BJ (cell line): ENCODE results near the gene MAPK14. TPM values are rescaled to one million over a fixed set of nuclear protein-coding genes. Genes with fewer than 3 reads are reported as not detected.
"Not testable (repeated sequence)": the region's sequence is repeated elsewhere in the genome, so short reads cannot be mapped to it uniquely, and the experiment has no call there.

Experiments used
- CTCF ChIA-PET: fragments of 350-600 bp; formaldehyde crosslinking; extraction: SDS; loops from one replicate; lab custom pipeline; 2021; ENCODE audit warnings: antibody characterized with exemption, inconsistent platforms; lab: Yijun Ruan, JAX
- POLR2A ChIA-PET: fragments of 300-600 bp; sonication (Branson Sonifier 250); formaldehyde crosslinking; extraction: SDS; loops from one replicate; lab custom pipeline; 2021; ENCODE audit warnings: antibody characterized with exemption; lab: Charles Lee
- DNase-seq: peaks from one replicate; pipeline ENCODE4 v3.0.0-alpha.2; 2011; ENCODE audit warnings: low read depth
- H3K27me3 ChIP-seq: 2 replicates; pipeline ENCODE4 v1.6.0; 2011; ENCODE audit warnings: low read length; ENCODE audit not compliant: control insufficient read depth, insufficient read depth
- H3K36me3 ChIP-seq: 2 replicates; pipeline ENCODE4 v1.5.1; 2011; ENCODE audit warnings: low read length; ENCODE audit not compliant: control insufficient read depth, insufficient read depth
- H3K4me3 ChIP-seq: 2 replicates; pipeline ENCODE4 v1.5.1; 2011; ENCODE audit warnings: low read depth, mild to moderate bottlenecking, control low read depth, low read length
- CTCF ChIP-seq: IDR thresholded peaks from 2 replicates; pipeline ENCODE4 v1.5.1; 2011; ENCODE audit warnings: low read depth, mild to moderate bottlenecking, control low read depth, inconsistent platforms, low read length, moderate library complexity; ENCODE audit not compliant: insufficient read depth
- polyA plus RNA-seq: library from polyadenylated mRNA; depleted of rRNA; stranded (reverse); fragments of >200 nt; gene quantifications from 2 replicates; pipeline ENCODE4 v1.2.3, GENCODE V29; 2011

The MAPK14 gene
- polyA plus RNA-seq, 1 experiment = 33.9 TPM

DNA sequence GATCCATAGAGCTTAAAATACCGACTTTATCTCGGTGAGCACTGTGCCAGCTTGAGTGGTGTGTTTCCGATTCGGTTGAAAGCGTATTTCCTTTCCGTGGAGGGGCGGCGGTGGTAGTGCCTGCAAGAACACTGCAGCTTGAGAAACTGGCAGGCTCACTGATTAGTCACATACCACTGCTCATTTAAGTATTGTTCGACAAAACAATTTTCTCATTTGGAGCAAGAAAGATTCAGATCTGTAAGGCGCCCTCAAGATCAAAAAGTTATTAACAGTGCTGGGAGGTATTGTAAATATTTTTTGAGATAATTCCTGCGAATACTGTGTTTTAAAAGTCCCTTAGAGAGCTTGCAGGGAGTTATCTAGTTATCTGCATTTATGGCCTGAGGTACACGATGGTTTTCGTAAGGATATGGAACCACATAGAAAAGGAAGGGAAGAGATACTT lies 1.3 kb downstream of the MAPK14 start:
- Histone ChIP-seq H3K27me3 (no peaks in the 10 kb centered on the region), H3K4me3 (peak overlapping the region; percentile 91), H3K36me3 (no peaks in the 10 kb centered on the region)
- TF ChIP-seq CTCF = no peak
- no peak for DNase-seq
- ChIA-PET CTCF (interaction anchor here (1.2 to 6.4 kb wide), 6 partner anchors 14 to 76 kb away, joined by 3 to 117 read pairs (median 6); no protein-coding TSS in a partner anchor), POLR2A (interaction anchor here (0.5 kb wide), 1 partner anchor 115 kb away, joined by 7 read pairs; no protein-coding TSS in a partner anchor)

DNA sequence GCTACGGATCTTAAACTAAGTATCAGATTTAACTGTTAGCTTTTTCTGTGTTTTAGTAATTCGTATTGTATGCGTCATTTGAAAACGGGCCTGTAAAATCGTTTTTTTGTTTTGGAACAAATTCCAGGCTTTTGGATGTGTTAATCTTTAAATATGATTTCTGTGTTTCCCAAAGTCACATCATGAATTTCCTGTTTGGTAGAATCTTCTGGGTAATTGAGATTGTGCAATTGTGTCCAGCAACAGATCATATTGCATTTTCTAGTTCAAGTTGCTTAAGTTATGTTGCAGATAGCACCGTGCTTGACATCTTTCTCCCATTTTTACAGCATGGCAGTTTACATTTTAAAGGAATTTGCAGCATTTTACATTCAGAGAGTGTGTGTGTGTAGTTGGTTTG lies 1.9 kb downstream of the MAPK14 start:
- DNase-seq = peak; percentile 38
- no peaks in the 10 kb centered on the region for H3K27me3 ChIP-seq
- TF ChIP-seq CTCF = no peak
- POLR2A ChIA-PET = interaction anchor here (0.6 kb wide), 1 partner anchor 63 kb away, joined by 3 read pairs; no protein-coding TSS in a partner anchor
- peak overlapping the region; percentile 91 for H3K4me3 ChIP-seq
- H3K36me3 ChIP-seq = no peaks in the 10 kb centered on the region
- CTCF ChIA-PET = interaction anchor here (1.2 to 6.4 kb wide), 3 partner anchors 44 to 75 kb away, joined by 3 to 117 read pairs (median 9); no protein-coding TSS in a partner anchor

- Histone ChIP-seq H3K36me3 (no peaks in the 10 kb centered on the region), H3K27me3 (no peaks in the 10 kb centered on the region), H3K4me3 (no peak overlapping the region)
- TF ChIP-seq CTCF = no peak
- DNase-seq = no peak
- ChIA-PET POLR2A (no interaction called here), CTCF (interaction anchor here (4.0 kb wide), 1 partner anchor 63 kb away, joined by 17 read pairs; no protein-coding TSS in a partner anchor)
Measured at GRCh38 chr6:36032261-36032660, 4.7 kb downstream of the MAPK14 start.

GRCh38 chr6:36033144-36033543 lies 5.5 kb downstream of the MAPK14 start:
- CTCF ChIA-PET = interaction anchor here (4.0 kb wide), 1 partner anchor 62 kb away, joined by 17 read pairs; no protein-coding TSS in a partner anchor
- DNase-seq, POLR2A ChIA-PET, H3K4me3 ChIP-seq, H3K36me3 ChIP-seq, H3K27me3 ChIP-seq: not testable (repeated sequence)

DNA sequence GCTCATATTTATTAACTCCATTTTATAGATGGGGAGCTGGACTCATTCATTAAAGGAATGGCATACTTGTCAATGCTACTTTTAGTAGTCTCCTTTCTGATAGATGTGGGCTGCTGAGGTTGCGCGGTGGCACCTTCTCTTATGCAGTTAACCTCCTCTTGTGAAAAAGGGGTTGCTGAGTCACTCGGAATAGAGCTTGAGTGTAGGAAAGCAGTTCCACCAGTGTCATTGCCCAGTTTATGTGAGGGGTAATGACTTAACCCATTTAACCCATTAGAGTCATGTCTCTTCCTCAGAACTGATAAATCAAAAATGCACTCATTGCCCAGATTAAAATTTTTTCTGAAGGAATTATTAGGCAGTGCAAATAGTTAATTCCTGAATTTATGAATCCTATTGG lies 6.3 kb downstream of the MAPK14 start:
- Histone ChIP-seq H3K4me3 (no peak overlapping the region), H3K27me3 (no peaks in the 10 kb centered on the region), H3K36me3 (no peaks in the 10 kb centered on the region)
- no peak for TF ChIP-seq CTCF
- ChIA-PET POLR2A (interaction anchor here (0.8 kb wide), 1 partner anchor 20 kb away, joined by 17 read pairs; no protein-coding TSS in a partner anchor), CTCF (interaction anchor here (4.0 kb wide), 1 partner anchor 61 kb away, joined by 17 read pairs; no protein-coding TSS in a partner anchor)
- DNase-seq = no peak

- no peaks in the 10 kb centered on the region for H3K27me3 ChIP-seq
- ChIA-PET CTCF (interaction anchor here (4.0 kb wide), 1 partner anchor 61 kb away, joined by 17 read pairs; no protein-coding TSS in a partner anchor), POLR2A (interaction anchor here (0.8 kb wide), 1 partner anchor 19 kb away, joined by 17 read pairs; no protein-coding TSS in a partner anchor)
- DNase-seq = no peak
- TF ChIP-seq CTCF = no peak
- no peak overlapping the region for H3K4me3 ChIP-seq
- H3K36me3 ChIP-seq = no peaks in the 10 kb centered on the region
Measured at GRCh38 chr6:36034441-36034840, 6.8 kb downstream of the MAPK14 start.
